NCI-H146 treated with DMSO at 0.1 percent for 48 hours (cell line): ENCODE data around the gene SETBP1.

Experiments used
- DNase-seq: peaks from one replicate; lab custom pipeline; 2025; ENCODE audit not compliant: unreplicated experiment; lab: John Stamatoyannopoulos, UW

Gene SETBP1

GRCh38 chr18:44921974-44922373 lies 241.3 kb downstream of the SETBP1 start:
- DNase-seq, result no peak

GRCh38 chr18:44922968-44923367 lies 242.3 kb downstream of the SETBP1 start:
- DNase-seq, result no peak

DNA sequence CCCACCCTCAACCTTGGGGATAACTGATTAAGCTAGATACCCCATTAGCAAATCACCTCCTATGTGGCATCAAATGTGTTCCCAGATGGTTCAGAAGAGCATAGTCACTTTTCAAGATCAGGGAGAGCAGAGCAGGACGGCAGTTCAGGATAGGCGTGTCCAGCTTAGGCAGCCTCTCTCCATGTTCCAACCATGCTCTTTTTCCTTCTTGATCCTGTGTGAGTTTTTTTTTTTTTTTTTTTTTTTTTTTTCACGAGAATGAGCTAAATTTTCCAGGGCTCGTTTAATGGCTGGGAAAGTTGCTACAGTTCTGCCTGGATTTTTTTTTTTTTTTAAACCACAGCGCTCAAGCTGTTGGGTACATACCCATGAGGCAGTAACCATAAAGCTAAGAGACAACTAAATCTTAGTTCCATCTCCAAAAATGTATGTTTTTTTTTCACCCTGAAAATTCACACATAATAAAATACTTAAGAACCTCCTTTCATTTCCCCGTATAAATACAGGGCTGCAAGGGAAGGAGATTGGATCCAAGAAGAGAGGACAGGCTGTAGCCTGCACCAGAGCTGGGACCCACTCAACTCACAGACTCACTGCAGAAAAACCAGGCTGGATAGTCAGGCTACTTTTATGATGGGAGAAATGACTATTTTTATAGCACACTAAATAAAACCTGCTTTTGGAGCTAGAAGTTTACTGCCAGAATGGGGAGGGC lies 244.3 kb downstream of the SETBP1 start:
- no peak for DNase-seq

- DNase-seq, result no peak
Measured at GRCh38 chr18:44927127-44927849, 246.6 kb downstream of the SETBP1 start.

DNA sequence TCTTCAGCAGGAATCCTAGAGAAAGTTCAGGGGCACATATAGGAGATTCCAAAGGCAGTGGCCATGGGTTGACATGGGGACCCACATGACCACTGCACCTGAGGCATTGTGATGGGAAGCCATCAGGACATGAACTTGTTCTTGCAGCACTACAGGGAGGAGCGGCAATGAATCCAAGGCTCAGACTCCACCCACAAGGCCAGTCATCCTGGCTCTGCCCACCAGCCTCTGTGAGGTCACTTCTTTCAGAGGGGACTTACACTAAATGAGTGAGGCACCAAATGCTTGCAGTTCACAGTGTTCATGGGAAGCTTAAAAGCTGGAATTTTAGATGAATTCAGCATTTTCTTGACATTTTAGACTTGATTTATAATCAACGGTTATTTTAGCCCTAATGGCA lies 254.2 kb downstream of the SETBP1 start:
- DNase-seq, result no peak

GRCh38 chr18:44935455-44935854 lies 254.8 kb downstream of the SETBP1 start:
- no peak for DNase-seq

- DNase-seq, result no peak
Measured at GRCh38 chr18:44936485-44936884, 255.8 kb downstream of the SETBP1 start.

DNA sequence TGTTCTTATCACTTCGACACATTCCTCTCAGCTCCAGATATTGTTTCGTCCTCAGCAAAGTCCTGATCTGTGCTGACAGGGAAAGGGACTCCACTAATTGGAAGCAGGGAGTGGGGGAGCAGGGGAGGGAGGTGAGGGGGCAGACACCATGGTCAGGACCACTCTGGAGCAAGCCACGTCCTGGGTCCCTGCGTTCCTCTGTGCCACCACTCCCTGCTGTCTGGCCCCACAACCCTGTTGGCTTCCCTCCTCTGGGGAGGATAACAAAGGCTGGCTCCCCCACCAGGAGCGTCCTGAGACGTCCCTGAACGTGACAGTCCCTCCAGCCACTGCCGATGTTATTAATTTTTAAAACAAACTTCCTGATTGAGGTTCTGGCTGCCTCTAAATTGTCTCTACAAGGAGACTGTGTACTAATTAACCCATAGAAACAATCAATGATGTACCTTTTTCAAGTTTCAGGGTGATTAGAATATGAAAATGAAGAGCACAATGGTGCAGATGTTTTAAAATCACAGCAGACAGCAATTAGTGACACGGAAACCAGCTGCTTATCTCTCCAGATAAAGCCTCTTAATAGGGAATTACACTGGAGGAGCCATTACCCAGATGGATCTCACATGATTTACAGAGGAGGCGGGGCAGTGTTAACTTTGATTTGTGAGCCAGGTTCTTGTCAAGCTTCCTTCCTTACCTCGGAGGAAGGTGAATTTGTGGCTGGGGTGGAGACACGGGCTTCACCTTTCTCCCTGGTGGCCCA lies 257.5 kb downstream of the SETBP1 start:
- peak; percentile 97 for DNase-seq

GRCh38 chr18:44938720-44939665 lies 258.3 kb downstream of the SETBP1 start:
- DNase-seq, result no peak

- DNase-seq, result no peak
Measured at GRCh38 chr18:44941516-44941915, 260.8 kb downstream of the SETBP1 start.

GRCh38 chr18:44942073-44942472 lies 261.4 kb downstream of the SETBP1 start:
- DNase-seq, result no peak

DNA sequence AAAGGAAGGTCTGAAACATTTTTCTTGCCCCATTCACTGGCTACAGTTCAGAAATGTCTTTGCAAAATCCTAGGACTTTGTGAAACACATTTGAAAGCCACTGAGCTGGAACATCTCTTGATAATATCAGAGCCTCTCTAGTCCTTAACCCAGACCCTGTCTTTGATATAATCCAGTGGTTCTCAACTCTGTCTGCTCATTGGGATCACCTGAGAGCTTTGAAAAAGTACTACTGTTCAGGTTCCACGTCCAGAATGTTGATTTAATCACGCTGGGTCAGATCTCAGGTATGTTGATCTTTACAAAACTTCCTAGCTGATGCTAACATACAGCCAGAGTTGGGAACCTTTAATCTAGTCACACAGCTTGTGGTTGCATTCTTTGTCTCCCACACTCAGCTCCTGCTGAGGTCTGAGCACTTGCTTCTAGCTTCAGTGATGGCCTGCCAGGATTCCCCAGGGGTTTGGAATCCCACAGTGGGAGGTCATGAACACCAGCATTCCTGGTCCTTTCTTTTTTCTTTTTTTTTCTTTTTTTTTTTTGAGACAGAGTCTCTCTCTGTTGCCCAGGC lies 262.7 kb downstream of the SETBP1 start:
- DNase-seq, result peak; percentile 33

DNA sequence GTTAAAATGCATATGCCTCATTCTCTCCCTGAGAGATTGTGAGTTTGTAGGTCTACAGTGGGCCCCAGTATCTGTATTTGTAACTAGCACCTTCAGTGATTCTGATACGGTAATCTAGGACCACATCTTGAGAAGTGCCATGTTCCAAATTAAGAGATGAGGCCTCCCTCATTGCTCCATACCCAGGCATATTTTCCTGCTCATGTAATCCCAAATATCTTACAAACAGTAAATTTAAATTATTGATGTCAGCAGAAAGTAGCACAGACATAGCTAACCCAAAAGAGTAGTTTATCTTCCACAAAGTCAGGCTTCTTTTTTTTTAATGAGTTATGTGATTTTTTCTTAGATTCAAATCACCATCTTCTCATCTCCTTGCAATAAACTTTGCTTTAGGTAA lies 263.8 kb downstream of the SETBP1 start:
- no peak for DNase-seq

- peak; percentile 91 for DNase-seq
Measured at GRCh38 chr18:44945888-44946401, 265.3 kb downstream of the SETBP1 start.

GRCh38 chr18:44946529-44947113 lies 265.9 kb downstream of the SETBP1 start:
- DNase-seq, result peak; percentile 84

- DNase-seq, result no peak
Measured at GRCh38 chr18:44949967-44950366, 269.3 kb downstream of the SETBP1 start.

DNA sequence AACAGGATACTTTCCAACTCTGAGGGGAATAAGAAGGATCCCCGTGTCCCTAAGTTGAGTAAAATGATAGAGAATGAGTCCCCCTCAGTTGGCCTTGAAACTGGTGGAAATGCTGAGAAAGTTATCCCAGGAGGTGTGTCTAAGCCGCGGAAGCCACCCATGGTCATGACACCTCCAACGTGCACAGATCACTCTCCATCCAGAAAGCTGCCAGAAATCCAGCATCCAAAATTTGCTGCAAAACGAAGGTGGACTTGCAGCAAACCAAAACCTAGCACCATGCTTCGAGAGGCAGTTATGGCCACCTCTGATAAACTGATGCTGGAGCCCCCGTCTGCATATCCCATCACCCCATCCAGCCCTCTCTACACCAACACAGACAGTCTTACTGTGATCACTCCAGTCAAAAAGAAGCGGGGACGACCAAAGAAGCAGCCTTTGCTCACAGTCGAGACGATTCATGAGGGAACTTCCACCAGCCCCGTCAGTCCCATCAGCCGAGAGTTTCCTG lies 270.1 kb downstream of the SETBP1 start:
- no peak for DNase-seq

- DNase-seq, result no peak
Measured at GRCh38 chr18:44951748-44952147, 271.1 kb downstream of the SETBP1 start.

DNA sequence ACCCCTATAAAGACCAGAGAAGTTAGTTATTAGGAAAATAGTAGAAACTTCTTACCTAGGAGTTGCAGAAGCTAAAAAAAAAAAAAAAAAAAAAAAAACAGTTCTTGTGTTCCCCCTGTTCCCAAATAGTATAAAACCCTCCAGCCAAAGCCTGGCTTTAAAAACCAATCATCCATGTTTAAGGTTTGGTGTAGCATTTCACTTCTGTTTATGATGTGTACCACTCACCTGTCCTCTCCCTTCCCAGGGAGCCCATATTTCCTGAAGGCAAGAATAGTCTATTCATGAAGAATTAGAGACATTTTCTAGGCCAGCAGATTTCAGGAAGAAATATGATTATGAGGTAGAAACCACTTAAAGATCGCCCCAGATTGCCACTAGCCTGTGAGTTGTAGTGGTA lies 273.6 kb downstream of the SETBP1 start:
- DNase-seq, result peak; percentile 17

- no peak for DNase-seq
Measured at GRCh38 chr18:44955825-44956224, 275.1 kb downstream of the SETBP1 start.
